Inferior parietal cortex (tissue), 1 donor: ENCODE data around the gene CTIF.

Source experiments
- DNase-seq: peaks from one replicate; pipeline ENCODE4 v3.0.0-alpha.2; 2016; ENCODE audit errors: extremely low spot score

CTIF gene

DNA sequence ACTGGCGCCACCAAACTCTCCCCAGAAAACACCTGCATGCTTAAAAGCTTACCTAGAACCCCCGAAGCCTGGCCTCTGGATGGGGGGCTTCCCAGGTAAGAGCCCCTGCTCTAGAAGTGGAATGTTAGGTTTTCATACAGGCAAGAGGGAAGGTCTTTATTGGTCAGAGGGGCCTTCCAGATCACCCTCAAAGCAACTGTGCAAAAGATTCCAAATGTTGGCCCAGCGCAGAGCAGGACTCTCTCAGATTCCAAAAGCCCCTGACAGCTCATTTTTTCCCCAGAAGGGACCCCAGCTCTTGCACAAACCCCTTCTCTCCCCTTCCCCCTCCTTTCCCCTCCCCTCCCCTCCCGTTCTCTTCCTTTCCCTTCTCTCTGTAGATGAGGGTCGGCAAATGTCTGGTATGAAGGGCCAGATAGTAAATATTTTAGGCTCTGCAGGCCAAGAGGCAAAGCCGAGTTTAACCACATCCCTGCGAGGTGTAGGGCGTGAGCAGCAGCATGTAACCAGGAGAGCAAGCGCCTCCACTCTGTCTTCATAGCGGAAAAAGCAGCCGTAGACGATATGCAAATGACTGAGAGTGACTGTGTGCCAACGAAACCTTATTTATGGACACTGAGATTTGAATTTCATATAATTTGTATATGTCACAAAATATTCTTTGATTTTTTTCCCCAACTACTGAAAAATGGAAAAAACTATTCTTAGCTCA, 295.0 kb downstream of the CTIF start:
- no peak for DNase-seq

- DNase-seq = no peak
Measured at GRCh38 chr18:48834413-48835031, 295.7 kb downstream of the CTIF start.

DNA sequence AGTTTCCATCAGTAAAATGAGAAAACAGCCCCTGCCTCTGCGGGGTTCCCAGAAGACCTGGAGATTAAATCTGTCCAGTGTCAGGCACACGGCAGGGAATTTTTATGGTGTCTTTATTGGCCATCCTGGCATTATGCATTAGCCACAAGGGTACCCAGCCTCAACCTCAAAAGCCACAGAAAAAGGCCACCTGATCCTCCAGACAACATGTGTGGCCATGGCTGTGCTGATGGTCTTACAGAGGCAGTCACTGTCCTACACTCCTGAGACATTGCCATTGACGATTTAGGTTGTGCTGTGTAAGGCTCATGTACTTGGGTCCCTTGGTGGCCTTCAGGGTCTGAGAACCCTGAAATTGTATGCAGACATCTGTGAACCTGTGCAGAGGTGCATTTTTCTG, 296.3 kb downstream of the CTIF start:
- DNase-seq = no peak

- no peak for DNase-seq
Measured at GRCh38 chr18:48835745-48836170, 296.9 kb downstream of the CTIF start.

DNA sequence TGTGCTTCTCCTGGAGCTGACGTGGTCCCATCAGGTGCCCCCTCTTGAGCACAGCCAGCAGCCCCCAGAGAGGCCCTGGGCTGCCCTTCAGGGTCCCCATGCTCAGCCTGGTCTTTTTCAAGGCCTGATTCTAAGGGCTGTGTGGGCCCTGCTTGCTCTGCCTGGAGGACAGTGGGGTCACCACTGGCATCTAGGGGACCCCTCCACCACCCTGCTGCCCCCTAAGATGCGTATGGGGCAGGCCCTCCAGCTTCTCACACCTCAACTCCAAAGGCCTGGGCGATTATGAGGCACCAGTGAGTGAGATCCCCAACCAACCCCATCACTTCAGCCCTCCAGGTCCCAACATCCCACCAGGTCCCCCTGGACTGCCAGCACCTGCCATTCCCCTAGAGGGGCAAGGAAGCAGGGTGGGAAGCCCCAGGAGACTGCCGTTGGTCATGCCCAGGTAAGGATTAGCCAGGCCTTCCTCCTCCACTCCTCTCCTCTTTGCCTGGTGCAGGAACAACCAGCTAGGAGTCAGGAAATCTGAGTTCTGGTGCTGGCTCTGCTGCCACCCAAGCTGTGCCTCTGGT, 297.5 kb downstream of the CTIF start:
- no peak for DNase-seq

- no peak for DNase-seq
Measured at GRCh38 chr18:48836806-48837615, 298.2 kb downstream of the CTIF start.

GRCh38 chr18:48837676-48838075, 298.8 kb downstream of the CTIF start:
- no peak for DNase-seq

- DNase-seq = no peak
Measured at GRCh38 chr18:48838166-48838775, 299.4 kb downstream of the CTIF start.

GRCh38 chr18:48838921-48839818, 300.3 kb downstream of the CTIF start:
- no peak for DNase-seq

DNA sequence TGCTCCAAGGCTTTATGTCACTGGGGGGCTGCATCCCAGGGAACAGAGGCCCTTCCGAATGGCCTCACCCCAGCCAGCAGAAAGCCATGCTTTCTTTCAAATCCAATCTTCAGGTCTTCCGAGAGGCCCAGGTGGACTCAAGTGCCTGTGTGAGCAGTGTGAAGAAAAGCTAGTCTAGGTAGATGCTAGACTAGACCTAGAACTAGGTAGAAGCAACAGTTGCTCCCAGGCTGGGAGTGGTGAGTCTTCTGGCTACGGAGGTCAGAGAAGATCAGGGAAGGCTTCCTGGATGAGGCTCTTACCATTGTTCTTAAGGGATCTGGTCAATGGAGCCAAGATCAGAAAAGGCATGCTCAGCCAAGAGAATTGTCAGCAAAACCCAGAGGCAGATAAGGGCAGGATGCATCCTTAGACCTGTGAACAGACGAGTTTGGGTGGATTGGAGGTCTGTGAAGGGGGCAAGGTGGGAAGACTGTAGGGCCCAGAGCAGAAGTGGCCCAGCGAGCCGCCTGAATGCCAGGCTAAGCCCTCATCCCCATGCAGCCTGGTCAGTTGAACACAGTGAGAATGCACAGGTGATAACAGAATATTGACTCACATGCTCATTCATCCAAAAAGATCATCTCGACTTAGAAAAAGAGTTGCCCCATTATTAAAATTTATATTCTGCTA, 301.1 kb downstream of the CTIF start:
- no peak for DNase-seq

- DNase-seq = peak; percentile 68
Measured at GRCh38 chr18:48840491-48840877, 301.7 kb downstream of the CTIF start.

DNA sequence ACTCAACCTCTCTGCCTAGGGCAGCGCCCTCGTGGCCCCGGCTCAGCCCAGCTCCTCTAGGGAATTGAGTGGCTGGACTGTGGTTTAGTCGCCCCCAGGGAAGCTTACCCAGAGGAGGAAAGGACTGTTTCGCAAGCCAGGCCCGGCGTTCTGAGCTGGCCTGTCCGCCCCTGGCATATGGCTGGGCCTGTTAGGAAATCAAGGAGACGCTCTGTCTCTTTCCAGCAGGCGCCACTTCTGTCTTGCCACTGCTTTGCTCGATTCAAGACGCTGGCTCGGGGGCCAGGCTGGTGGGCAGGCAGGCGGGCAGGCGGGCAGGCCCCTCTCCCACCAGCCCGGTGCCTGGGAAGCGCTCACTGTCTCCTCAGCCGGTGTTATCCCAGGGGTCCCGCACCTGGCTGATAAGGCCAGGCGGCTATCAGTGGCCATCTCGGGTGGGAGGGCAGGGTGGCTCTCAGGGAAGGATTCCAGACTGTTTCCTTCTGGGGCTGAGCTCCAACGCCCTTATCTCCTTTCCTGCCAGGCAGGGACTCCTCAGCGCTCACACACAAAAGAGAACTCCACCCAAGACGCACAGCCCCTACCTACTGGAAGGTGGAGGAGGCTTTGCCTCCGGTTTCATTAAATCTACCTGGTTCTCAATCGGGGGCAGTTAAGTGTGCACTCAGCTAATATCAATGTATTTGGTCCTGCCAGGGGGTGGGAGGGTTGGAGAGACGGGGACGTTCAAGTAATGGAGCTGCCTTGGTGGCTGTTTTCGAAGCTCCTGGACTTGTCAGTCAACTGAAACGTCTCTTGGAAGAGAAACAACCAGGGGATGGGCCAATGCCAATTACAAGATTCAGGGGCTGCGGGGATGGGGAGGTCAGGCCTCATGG, 302.8 kb downstream of the CTIF start:
- no peak for DNase-seq

GRCh38 chr18:48842259-48843061, 303.6 kb downstream of the CTIF start:
- DNase-seq = no peak

DNA sequence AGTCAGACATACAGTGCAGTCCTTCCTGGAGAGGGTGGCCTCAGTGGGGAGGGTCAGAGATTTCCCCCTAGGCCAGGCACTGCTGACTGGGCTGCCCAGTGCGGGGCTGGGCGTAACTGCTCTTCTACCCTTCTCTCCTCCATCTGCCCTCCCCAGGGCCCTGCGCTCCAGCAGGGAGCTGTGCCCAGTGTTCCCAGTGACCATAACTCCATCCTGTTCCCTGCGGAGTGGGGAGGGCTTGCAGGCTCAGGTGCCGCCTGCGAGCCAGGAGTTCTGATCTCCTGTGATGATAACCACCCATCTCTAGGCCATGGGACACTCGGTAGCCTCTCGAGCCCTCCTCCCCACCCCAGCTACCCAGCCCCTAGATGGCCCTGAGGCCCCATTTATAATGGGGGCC, 304.3 kb downstream of the CTIF start:
- no peak for DNase-seq

GRCh38 chr18:48843596-48843995, 304.8 kb downstream of the CTIF start:
- DNase-seq = no peak

GRCh38 chr18:48844271-48844670, 305.4 kb downstream of the CTIF start:
- DNase-seq = no peak

- DNase-seq = no peak
Measured at GRCh38 chr18:48845174-48845573, 306.3 kb downstream of the CTIF start.

- no peak for DNase-seq
Measured at GRCh38 chr18:48846423-48846932, 307.6 kb downstream of the CTIF start.
